HG03378 (cell line): ENCODE measurements around the gene BRCA1.
"Not testable (repeated sequence)": the region's sequence is repeated elsewhere in the genome, so short reads cannot be mapped to it uniquely, and the experiment has no call there.

Source experiments
- ATAC-seq: cut with Tn5 transposase; IDR thresholded peaks from one replicate; pipeline ENCODE4 v1.9.1; 2021; ENCODE audit warnings: mild to moderate bottlenecking, moderate library complexity; ENCODE audit not compliant: unreplicated experiment

The BRCA1 gene

GRCh38 chr17:43134774-43135453, 9.8 kb upstream of the BRCA1 start:
- no peak for ATAC-seq

GRCh38 chr17:43133439-43133838, 8.3 kb upstream of the BRCA1 start:
- ATAC-seq, result not testable (repeated sequence)

- no peak for ATAC-seq
Measured at GRCh38 chr17:43132117-43132516, 7.0 kb upstream of the BRCA1 start.

- ATAC-seq, result no peak
Measured at GRCh38 chr17:43129671-43130010, 4.5 kb upstream of the BRCA1 start.

GRCh38 chr17:43127333-43127876, 2.2 kb upstream of the BRCA1 start:
- ATAC-seq, result not testable (repeated sequence)

- ATAC-seq, result no peak
Measured at GRCh38 chr17:43126911-43127290, 1.7 kb upstream of the BRCA1 start.

GRCh38 chr17:43125967-43126910, 1.1 kb upstream of the BRCA1 start:
- ATAC-seq, result no peak

- no peak for ATAC-seq
Measured at GRCh38 chr17:43118679-43119615, 6.2 kb downstream of the BRCA1 start.

GRCh38 chr17:43114151-43114552, 11.0 kb downstream of the BRCA1 start:
- ATAC-seq, result no peak

GRCh38 chr17:43106552-43106951, 18.6 kb downstream of the BRCA1 start:
- ATAC-seq, result no peak

GRCh38 chr17:43105146-43105545, 20.0 kb downstream of the BRCA1 start:
- no peak for ATAC-seq

- no peak for ATAC-seq
Measured at GRCh38 chr17:43104665-43105064, 20.5 kb downstream of the BRCA1 start.

GRCh38 chr17:43095364-43095763, 29.8 kb downstream of the BRCA1 start:
- ATAC-seq, result not testable (repeated sequence)

GRCh38 chr17:43094129-43094835, 30.9 kb downstream of the BRCA1 start:
- no peak for ATAC-seq

- no peak for ATAC-seq
Measured at GRCh38 chr17:43092901-43093300, 32.3 kb downstream of the BRCA1 start.

GRCh38 chr17:43090022-43090421, 35.1 kb downstream of the BRCA1 start:
- no peak for ATAC-seq

- ATAC-seq, result no peak
Measured at GRCh38 chr17:43085474-43085873, 39.7 kb downstream of the BRCA1 start.

- no peak for ATAC-seq
Measured at GRCh38 chr17:43079641-43080302, 45.4 kb downstream of the BRCA1 start.

- ATAC-seq, result no peak
Measured at GRCh38 chr17:43074869-43075268, 50.3 kb downstream of the BRCA1 start.

GRCh38 chr17:43070872-43071271, 54.3 kb downstream of the BRCA1 start:
- no peak for ATAC-seq
